Activated CD4-positive, alpha-beta T cell treated with anti-CD3 and anti-CD28 coated beads, Interleukin-2, amount 50 U/mL, for 4 hours (primary cell): ENCODE measurements around the gene TIMP2.
"Not testable (repeated sequence)": the region's sequence is repeated elsewhere in the genome, so short reads cannot be mapped to it uniquely, and the experiment has no call there.

Experiments used
- DNase-seq, 2 experiments: peaks; one replicate each; pipeline ENCODE4 v3.0.0-alpha.2; 2020

Gene TIMP2

GRCh38 chr17:78884876-78885667, 40.1 kb downstream of the TIMP2 start:
- no peak for DNase-seq

GRCh38 chr17:78884148-78884825, 40.9 kb downstream of the TIMP2 start:
- no peak for DNase-seq

GRCh38 chr17:78883533-78884131, 41.6 kb downstream of the TIMP2 start:
- DNase-seq, result no peak

GRCh38 chr17:78883089-78883532, 42.1 kb downstream of the TIMP2 start:
- DNase-seq, result no peak

DNA sequence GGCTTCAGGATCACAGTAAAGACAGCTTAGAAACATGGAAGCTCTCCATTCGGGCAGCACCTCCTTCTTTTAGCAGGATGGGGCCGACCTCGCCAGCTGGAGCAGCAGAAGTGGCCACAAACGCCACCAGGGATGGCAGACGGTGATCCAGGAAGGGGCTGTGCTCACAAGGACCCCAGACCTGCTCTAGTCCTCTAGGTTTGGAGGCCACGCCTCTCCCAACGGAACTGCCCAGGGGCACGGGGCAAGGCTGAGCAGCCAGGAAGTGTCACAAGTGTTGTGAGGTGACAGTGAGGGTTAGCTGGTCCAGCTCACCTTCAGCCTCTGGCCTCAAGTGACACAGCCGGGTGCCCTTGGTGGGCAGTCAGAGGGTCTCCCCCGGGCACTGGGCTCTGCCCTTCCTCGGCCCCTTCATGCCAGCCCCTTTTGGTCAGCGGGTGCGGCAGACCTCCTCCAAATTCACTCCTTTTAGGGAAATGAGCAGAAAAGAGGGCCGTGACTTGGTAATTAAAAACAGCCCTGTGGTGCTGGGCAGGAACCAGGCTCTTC, 42.6 kb downstream of the TIMP2 start:
- DNase-seq, result no peak

DNA sequence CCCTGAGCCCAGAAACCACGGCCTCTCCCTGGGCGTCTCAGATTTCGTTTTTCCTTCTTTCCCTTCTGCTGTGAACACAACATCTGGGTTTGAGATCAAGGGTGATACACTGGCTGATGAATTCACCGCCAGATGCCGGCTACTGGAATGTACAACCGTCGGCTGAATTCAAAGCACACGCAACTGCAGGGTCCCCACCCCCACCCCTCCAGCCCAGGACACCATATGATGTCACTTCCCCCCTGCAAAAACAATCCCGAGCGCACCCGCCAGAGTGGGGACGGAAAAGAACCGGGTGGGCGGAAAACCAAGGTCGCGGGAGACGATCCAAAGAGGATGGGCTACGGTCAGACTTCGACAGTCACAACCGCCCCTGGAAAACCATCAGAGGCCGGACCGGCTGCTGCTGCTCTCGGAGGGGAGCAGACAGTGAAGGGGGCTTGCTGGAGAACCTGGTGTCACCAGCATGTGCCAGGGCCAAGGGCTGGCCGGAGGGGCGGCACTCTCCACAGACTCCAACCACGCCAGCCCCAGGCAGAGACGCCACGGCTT, 45.5 kb downstream of the TIMP2 start:
- peak in 1 of 2 experiments; percentile 1 for DNase-seq

GRCh38 chr17:78878871-78879527, 46.2 kb downstream of the TIMP2 start:
- DNase-seq, result no peak

DNA sequence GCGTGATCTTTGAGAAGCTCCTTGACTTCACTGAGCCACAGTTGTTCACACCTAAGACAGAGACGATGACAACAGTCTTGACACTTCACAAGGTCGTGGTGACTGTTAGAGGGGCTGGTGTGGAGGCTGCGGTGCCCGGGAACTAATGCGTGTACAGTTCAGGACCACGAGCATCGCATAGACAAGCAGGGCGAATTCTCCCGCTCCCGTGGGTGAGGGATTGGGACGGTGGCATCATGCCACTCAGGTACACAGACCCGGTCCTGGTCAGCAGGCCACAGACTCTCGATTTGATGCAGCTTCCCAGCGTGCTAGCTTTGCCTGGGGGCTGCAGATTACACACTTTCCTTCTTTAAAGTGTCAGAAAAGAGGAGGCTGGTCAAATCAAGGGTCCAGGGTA, 46.9 kb downstream of the TIMP2 start:
- no peak for DNase-seq

- DNase-seq, result not testable (repeated sequence)
These were observed 48.2 kb downstream of the TIMP2 start for GRCh38 chr17:78876954-78877517.

DNA sequence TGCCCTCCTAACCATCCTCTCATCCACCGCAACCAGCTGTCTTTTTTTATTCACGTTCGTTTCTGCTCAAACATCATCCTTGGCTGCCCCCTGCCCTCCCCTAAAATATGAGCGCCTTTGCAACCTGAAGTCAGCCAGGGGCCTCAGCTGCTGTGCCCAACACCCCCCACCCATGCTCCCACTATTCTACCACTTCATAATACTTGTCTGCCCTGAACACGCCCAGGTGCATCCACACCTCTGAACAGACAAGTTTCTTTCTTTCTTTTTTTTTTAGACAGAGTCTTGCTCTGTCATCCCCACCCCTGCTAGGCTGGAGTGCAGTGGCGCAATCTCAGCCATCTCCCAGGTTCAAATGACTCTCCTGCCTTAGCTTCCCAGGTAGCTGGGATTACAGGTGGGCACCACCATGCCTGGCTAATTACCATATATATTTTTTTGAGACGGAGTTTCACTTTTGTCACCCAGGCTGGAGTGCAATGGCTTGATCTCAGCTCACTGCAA, 49.0 kb downstream of the TIMP2 start:
- DNase-seq, result no peak

- no peak for DNase-seq
These were observed 49.7 kb downstream of the TIMP2 start for GRCh38 chr17:78875363-78876093.

DNA sequence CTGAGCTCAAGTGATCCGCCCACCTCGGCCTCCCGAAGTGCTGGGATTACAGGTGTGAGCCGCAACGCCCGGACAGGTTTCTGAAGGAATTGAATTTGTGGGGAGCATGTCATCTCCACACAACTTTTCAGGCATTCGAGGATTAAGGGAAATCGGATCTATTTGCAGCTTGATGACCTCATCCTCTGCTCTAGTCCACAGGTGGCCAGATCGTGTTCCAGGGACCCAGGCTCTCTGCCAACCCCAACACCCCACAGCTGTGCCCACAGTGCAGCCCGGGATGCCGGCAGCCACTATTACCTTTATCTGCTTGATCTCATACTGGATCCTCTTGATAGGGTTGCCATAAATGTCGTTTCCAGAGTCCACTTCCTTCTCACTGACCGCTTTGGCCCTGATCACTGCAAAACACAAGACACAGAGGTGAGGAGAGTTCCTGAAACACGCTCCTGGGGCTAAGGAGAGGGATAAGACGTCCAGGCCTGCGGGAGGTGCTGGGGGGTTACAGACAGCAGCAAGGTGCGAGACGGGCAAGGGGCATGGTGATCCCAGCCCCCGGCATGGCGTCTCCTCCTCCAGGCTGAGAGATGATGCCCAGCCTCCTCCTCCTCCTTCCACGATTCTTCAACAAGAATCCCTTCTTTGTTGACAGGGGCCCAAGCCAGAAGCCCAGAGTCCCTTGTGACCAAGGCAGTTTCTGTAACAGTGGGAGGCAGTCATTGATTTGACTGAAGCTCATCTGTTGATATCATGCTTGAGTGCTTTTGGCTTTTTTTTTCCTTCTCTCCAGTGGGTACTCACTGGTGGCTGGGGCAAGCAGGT, 51.5 kb downstream of the TIMP2 start:
- no peak for DNase-seq

DNA sequence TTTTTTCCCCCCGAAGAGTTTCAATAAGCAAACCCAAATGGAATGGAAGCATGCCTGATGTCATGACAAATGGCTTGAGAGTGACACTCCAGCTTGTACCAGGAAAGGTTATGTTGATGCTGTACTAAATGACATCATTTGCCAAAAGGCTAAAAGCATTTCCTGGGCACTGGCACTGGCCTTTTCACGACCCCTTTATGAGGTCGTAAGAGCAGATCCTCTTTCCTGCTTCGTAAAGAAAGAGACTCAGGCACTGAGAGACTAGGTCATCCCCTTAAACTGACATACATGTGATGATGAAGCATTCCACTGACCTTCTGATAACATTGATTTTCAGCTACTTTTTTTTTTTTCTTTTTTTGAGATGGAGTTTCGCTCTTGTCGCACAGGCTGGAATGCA, 52.7 kb downstream of the TIMP2 start:
- no peak for DNase-seq

GRCh38 chr17:78870621-78871020, 54.6 kb downstream of the TIMP2 start:
- DNase-seq, result no peak

DNA sequence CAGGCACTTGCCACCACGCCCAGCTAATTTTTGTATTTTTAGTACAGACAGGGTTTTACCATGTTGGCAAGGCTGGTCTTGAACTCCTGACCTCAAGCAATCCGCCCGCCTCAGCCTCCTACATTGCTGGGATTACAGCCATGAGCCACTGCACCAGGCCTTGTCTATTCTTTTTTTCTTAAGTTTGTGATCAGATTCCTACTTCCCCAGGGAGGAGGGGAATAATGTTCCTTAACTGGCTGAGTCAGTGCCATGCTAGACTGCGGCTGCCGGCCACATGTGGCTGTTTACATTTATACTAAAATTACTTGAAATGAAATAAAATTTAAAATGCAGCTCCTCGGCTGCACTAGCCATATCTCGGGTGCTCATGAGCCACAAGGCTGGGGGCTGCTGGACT, 56.8 kb downstream of the TIMP2 start:
- no peak for DNase-seq

GRCh38 chr17:78867046-78867445, 58.1 kb downstream of the TIMP2 start:
- DNase-seq, result not testable (repeated sequence)

DNA sequence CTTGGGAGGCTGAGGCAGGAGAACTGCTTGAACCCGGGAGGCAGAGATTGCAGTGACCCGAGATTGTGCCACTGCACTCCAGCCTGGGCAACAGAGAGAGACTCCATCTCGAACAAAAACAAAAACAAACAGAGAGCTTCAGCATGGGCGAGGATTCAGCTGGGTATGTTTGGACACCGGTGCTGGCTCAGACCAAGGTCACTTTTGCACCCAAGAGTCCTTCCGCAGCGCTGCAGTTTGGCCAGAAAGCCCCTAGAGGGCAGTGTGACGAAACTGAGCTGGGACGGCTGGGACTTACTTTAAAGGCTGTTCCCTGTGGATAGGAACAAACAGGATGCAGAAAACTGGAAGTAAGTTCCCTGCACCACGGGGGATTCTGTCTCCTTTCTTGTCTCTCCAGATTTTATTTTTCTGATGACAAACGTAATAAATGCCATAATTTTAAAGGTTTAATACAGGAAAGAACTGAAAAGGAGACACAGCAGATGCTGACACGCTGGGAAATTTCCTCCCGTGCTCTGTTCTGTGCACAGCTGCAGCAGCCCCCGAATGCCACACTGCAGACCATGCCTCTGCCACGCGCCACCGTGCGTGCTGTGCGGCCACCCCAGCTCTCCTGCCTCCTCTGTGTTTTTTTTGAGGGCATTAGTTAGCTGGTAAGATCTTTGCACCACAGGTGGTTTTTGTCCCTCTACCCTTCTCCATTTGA, 59.4 kb downstream of the TIMP2 start:
- peak; percentile 29 to 53 for DNase-seq

GRCh38 chr17:78864117-78864516, 61.1 kb downstream of the TIMP2 start:
- no peak for DNase-seq

- no peak for DNase-seq
These were observed 62.8 kb downstream of the TIMP2 start for GRCh38 chr17:78862073-78863023.
